GM12801 (cell line): ENCODE results near the gene TAOK1.

ENCODE experiments used
- CTCF ChIP-seq: IDR thresholded peaks from one replicate; pipeline ENCODE4 v1.5.1; 2011; ENCODE audit warnings: control low read depth; ENCODE audit not compliant: insufficient read length; ENCODE audit errors: extremely low read depth

Gene TAOK1

GRCh38 chr17:29389982-29390850 lies at the start of gene TAOK1:
TAOK1 (plus strand) TSS chr17:29390363; CDS start chr17:29451549, 61,186 bp downstream.
- no peak for TF ChIP-seq CTCF

- TF ChIP-seq CTCF = no peak
These were observed 48.4 kb upstream of the TAOK1 start for GRCh38 chr17:29341726-29342125.

DNA sequence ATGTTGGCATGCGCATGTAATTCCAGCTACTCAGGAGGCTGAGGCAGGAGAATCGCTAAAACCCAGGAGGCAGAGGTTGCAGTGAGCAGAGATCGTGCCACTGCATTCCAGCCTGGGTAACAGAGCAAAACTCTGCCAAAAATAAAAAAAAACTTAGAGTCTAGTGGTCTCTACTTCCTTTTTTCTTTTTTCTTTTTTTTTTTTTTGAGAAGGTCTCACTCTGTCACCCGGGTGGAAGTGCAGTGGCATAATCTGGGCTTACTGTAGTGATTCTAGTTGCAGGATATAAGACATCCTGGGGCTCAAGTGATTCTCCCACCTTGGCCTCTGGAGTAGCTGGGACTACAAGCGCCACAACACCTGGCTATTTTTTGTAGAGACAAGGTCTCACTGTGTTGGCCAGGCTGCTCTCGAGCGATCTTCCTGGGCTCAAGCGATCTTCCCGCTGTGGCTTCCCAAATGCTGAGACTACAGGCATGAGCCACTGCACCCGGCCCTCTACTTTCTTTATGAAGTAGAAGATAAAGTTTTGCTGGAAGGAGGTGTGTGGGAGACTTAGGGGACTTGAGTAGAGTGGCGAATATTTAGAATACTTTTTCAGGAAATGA lies 47.9 kb upstream of the TAOK1 start:
- no peak for TF ChIP-seq CTCF

GRCh38 chr17:29344201-29344856 lies 45.8 kb upstream of the TAOK1 start:
- no peak for TF ChIP-seq CTCF

GRCh38 chr17:29345066-29345465 lies 45.1 kb upstream of the TAOK1 start:
- no peak for TF ChIP-seq CTCF

- TF ChIP-seq CTCF = no peak
These were observed 43.7 kb upstream of the TAOK1 start for GRCh38 chr17:29346462-29346861.
